GM21526 (cell line): ENCODE data around the gene TMPRSS9.
"Not testable (repeated sequence)": the region's sequence is repeated elsewhere in the genome, so short reads cannot be mapped to it uniquely, and the experiment has no call there.

Source experiments
- ATAC-seq: cut with Tn5 transposase; IDR thresholded peaks from one replicate; pipeline ENCODE4 v1.9.1; 2021; ENCODE audit warnings: moderate library complexity; ENCODE audit not compliant: unreplicated experiment, low FRiP score

Gene TMPRSS9

GRCh38 chr19:2454962-2455850 is 95.1 kb downstream of the TMPRSS9 start:
- no peak for ATAC-seq

DNA sequence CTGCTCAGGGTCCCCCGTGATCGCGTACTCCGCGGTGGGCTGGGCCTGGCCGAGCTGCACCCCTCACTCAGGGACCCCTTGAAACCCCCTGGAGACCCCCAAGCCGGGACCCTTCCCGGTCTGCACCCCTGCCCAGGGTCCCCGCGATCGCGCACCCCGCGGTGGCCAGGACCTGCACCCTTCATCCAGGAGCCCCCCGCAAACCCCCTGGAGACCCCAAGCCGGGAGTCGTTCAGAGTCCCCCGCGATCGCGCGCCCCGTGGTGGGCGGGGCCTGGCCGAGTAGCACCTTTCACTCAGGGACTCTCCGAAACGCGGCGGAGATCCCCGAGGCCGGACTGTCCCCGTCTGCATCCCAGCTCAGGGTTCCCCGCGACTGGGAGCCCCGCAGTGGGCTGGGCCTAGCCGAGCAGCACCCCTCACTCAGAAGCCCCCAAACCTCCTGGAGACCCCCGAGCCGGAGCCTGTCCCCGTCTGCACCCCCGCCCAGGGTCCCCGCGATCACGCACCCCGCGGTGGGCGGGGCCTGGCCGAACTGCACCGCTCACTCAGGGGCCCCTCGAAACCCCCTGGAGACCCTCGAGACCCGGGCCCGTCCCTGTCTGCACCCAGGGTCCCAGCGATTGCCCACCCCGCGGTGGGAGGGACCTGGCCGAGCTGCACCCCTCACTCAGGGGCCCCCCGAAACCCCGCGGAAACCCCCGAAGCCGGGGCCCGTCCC is 95.9 kb downstream of the TMPRSS9 start:
- no peak for ATAC-seq

DNA sequence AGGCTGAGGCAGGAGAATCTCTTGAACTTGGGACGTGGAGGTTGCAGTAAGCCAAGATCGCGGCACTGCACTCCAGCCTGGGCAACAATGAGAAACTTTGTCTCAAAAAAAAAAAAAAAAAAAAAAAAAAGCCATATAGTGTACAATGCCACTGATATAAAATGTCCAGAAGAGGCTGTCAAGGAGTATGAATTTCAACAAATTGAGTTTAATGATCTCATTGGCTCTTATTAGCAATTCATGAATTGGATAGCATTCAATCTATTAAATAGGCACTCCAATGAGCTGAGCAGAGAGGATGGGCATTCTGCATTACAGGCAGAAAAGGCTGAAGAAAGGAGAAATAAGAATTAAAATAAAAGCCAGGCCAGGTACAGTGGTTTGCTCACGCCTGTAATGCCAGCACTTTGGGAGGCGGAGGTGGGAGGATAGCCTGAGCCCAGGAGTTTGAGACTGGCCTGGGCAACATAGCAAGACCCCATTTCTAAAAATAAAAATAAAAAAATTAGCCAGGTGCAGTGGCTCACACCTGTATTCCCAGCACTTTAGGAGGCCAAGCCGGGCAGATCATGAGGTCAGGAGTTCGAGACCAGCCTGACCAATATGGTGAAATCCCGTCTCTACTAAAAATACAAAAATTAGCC is 97.5 kb downstream of the TMPRSS9 start:
- no peak for ATAC-seq

- ATAC-seq, result no peak
Observed at GRCh38 chr19:2458054-2458453, 98.0 kb downstream of the TMPRSS9 start.

GRCh38 chr19:2458776-2459175 is 98.7 kb downstream of the TMPRSS9 start:
- not testable (repeated sequence) for ATAC-seq

GRCh38 chr19:2460245-2460644 is 100.2 kb downstream of the TMPRSS9 start:
- ATAC-seq, result no peak

DNA sequence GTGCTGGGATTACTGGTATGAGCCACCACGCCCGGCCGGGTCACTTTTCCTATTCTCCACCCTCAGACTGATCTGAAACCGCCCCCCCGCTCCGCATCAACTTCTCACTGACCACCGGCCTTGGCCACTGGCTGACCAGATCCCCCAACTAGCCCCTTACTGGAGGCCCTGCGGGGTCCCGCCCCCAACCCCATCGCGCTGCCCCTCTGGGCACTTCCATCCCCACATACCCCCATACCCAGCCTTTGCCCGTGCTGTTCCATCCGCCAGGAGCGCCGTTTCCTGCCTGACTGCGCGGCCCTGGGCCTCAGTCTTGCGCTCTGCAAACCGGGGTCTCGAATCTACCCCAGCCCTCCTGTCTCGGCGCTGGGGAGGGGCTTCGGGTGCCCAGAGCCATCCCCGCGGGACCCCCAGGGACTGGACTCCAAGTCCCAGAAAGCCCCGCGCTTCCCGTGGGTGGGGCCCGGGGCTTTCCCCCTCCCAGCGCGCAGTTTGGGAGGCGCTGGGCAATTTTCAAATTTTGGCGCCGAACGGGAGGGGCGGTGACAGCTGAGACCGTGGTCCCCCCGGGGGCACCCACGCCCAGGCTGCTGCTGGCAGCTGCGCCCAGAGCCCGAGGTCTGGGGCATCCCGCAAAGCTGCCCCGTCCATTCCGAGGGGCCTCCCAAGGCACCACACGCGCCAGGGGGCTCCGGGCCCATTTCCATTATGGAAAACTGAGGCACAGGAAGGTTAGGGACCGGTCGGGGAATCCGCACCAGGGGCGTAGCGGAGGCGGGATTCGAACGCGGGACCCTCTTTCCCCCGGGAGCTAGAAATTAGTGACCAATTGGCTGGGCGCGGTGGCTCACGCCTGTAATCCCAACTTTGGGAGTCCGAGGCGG is 101.9 kb downstream of the TMPRSS9 start:
- no peak for ATAC-seq

DNA sequence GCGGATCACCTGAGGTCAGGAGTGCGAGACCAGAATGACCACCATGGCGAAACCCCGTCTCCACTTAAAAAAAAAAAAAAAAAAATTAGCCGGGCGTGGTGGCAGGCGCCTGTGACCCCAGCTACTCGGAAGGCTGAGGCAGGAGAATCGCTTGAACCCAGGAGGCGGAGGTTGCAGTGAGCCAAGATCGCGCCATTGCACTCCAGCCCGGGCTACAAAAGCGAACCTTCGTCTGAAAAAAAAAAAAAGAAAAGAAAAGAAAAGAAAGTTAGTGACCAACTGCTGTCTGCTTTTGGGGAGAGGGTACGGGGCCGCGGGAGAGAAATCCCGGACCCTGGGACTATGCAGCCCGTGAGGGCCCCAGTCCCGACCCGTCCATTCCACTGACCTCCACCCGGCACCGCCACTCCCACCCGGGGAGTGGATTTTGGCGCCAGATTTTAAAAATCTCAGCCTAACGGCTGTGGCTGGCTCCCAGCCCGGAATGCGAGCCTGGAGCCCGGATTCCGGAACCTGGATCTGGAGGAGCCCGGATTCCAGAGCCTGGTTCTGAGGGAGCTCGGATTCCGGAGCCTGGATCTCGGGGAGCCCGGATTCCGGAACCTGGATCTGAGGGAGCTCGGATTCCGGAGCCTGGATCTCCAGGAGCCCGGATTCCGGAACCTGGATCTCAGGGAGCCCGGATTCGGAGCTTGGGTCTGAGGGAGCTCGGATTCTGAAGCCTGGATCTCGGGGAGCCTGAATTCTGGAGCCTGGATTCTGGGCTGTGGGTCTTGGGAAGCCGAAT is 102.8 kb downstream of the TMPRSS9 start:
- no peak for ATAC-seq

- ATAC-seq, result not testable (repeated sequence)
Observed at GRCh38 chr19:2463694-2464093, 103.6 kb downstream of the TMPRSS9 start.

GRCh38 chr19:2464389-2464788 is 104.3 kb downstream of the TMPRSS9 start:
- ATAC-seq, result no peak

- no peak for ATAC-seq
Observed at GRCh38 chr19:2468596-2468995, 108.5 kb downstream of the TMPRSS9 start.

DNA sequence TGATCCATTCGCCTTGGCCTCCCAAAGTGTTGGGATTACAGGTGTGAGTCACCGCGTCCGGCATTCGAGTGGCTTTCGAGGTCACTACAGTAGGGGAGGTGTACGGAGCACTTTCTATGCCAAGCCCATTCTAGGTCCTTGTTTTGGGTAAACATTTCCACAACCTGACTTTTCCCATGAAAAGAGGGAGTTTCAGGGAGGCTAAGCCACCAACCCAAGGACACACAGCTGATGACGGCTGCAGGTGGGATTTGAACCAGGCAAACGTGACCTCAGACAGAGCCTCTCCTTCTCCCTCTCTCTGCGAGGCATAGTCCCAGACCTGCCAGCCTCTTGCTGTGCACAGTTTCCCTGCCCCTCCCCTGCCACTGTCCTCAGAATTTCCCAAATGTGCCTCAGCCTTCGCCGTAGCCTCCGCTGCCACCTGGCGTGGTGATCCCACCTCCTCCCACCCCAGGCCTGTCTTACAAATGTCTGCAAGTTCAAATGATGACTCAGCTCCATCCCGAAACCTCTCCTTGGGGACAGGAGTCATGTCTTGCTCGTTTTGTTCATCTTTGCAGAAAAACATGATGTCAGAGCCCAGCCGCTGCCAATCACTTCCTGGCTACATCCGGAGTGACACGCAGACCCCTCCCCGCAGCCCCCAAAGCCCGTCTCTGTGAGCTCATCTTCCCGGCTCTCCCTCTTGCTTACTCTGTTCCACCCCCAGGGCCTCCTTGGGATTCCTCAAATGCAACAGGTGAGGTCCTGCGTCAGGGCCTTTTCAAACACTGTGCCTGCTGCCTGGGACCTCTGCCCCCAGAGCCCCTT is 109.2 kb downstream of the TMPRSS9 start:
- no peak for ATAC-seq

DNA sequence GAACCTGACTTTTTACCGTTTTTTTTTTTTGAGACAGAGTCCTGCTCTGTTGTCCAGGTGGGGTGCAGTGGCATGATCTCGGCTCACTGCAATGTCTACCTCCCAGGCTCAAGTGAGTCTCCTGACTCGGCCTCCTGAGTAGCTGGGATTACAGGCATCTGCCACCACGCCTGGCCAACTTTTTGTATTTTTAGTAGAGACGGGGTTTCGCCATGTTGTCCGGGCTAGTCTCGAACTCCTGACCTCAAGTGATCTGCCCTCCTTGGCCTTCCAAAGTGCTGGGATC is 109.8 kb downstream of the TMPRSS9 start:
- not testable (repeated sequence) for ATAC-seq

GRCh38 chr19:2474232-2475017 is 114.4 kb downstream of the TMPRSS9 start:
- ATAC-seq, result peak; percentile 28

DNA sequence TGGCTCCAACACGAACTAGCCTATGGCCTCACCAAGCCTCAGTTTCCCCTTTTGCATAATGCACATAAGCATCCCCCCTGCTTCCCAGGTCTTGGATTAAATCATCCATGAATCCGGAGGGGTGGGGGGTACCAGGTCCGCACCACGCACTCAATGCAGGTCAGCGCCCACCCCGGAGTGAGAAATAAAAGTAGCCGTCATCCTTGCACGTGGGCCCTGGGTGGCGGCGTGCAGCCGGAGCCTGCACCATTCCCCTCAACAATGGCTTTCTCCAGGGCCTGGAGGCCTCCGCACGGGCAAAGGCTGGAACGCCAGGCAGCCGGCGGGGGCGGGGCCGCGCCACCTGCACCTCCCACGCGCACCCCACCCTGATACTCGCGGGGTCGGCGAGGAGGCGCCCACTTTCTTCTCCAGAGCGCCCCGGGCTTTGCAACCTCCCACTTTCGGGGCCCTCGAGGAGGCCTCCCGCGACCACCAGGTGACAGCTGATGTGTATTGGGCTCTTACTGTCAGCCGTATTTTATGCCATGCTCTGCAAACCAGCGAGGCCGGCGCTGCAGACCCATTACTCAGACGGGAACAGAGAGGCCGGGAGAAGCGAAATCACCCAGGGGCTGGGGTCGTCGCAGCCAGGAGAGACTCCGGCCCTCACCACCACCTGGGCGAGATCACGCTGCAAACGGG is 115.1 kb downstream of the TMPRSS9 start:
- ATAC-seq, result peak; percentile 6
